ENCODE measurements around the gene FGF9.

The FGF9 gene

DNA sequence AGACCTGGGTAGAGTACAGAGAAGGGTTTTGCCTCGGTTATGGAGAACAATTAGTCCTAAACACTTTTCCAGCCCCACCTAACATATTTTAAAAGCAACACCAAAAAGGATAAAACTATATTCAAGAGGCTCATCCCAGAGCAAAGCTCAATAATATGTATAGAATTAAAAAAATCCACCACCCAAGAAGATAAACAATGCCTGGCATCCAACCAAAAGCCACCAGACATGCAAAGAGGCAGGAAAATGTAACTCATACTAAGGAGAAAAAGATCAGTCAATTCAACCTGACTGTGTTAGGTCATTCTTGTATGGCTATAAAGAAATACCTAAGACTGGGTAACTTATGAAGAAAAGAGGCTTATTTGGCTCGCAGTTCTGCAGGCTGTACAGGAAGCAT lies 39.3 kb downstream of the FGF9 start:
- no peak for DNase-seq (ENCODE audit: low read depth)

DNA sequence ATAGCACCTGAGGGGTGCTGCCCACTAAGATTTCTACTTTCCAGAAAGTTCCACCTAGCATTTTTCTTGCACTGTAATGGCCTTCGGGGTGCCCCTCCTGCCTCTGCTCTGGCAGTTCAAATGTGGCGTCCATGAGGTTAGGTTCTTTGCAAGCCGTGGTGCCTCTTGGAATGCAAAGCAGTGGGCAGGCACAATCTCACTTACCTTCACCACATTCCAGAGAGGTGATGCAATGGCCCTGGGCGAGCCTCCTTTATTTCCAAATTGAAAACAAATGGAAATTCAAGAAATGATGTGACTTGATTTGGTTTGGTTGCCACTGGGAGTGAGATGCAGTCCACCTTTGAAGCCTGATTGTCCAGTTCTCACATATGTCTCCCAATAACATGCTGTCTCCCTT lies 46.9 kb downstream of the FGF9 start:
- no peak for DNase-seq (ENCODE audit: low read depth)

DNA sequence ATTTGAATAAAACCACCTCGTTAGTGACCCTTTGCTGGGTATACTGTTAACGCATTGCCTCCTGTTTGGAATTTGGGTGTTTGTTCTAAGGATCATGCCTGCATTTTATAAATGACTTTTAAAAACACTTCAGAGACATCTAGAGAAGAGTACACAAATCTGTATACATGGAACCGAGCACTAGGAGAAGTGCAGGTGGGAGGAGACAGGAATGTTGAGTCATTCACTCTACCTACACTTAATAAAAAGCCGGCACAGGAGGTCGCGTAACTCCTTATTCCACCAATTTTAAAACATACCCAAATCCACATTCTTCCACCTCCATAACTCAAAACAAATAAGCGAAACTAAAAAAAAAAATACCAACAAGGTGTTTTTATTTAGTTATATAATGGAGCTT lies 48.6 kb downstream of the FGF9 start:
- no peak for DNase-seq (ENCODE audit: low read depth)

DNA sequence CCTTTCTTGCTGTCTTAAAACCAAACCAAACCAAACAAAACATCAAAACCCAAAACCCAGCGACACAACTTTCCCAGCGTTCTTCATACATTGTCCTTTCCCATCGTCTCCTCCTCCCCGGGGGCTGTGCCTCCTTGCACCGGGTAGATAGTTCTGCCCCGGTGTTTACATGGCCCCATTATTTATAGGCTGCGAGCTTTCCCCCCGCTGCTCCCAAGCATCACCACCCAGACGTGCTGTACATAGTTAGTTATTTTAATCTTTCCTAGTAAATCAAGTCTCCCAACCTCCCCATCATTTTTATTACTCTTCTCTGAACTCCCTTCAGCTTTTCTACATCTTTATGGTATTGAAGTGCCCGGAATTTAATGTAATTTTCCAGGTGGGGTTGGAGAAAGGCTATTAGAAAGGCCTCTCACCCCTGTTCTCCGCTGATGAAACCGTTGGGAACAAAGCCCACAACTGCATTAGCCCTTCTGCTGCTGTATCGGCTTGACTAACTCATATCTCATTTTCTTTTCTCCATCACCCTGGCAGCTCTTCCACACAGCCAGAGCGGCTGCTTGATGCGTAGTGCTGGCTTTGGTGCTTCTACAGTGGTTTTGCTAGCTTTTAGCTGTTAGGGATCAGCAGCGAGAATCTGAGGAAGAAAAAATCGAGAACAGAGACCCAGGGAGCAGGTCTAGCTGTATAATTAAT lies 53.1 kb downstream of the FGF9 start:
- DNase-seq (ENCODE audit: low read depth), result no peak

DNA sequence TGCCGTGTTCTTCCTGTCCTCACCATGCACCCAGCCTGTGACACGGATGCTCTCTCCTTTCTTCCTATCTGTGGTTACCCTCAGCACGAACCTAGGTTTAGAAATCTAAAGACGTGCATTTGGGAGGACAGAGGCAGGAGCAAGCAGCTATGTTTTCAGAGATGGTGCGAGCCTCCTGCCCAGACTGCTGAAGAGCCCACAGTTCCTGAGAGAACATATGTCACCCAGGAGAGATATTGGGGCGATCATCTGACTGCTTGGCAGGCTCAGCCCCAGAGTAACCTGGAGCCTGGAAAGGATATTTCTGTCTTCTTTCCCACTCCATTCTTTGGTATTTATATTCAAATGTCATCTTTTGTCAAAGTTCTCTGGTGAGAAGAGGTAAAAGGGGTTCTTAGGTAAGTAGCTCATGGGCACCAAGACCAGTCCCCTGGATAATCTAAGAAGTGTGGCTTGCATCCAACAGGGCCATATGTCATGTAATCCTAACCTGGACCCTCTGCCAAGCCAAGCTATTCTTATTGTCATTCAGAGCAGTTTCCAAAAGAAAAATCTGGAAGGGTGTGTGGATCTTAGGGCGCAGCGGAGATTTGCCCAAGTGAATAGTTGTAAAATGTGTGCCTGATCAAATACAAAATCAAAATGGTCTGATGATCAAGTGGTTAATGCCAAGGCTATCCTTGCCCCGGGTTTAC lies 59.5 kb downstream of the FGF9 start:
- DNase-seq (ENCODE audit: low read depth), result no peak

DNA sequence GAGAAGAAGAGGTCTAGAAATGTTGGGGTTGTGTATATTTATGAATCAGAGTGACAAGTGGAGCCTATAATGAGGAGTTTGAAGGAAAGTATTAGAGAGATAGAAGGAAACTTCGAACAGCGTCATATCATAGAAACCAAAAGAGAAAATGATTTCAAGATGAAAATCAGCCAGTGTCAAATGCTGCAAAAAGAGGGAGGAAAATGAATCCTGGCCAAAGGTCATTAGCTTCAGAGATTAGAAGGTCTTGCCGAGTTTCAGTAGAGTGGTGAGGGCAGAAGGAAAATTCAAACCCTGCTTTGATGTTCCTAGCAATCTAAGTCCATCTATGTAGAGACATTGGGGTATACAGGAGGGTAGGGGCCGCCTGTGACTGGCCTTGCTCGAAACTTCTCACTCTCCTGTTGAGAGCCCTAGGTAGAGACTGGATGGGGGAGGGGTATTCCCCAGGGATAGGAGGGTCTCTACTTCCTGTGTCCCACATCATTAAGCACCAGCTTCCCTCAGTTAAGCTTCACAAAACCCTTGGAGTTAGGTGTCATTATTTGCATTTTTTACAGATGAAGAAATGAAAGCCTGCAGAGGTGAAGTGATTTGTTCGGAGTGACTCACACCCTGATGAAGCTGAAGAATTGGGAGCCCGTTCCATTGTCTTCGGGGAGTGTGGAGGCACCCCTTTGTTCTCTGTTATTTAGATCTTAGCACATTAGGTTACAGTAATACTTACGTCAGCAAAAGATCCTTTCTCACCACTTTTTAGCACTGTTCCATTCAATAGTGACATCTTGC lies 62.8 kb downstream of the FGF9 start:
- no peak for DNase-seq (ENCODE audit: low read depth)

DNA sequence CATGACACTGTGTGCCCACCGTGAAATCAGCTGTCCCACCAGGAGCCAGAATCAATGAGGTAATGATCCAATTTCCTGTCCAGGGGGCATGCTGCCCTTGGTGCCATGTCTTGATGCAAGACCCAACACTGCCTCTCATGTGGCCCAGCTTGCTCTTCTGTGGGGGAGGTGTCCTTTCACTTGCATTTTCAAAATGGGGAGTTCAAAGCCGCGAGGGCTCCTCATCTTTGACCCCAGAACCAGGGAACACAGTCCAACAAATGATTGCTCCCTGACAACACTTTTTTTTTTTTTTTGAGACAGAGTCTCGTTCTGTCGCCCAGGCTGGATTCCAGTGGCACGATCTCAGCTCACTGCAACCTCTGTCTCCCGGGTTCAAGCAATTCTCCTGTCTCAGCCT lies 64.1 kb downstream of the FGF9 start:
- no peak for DNase-seq (ENCODE audit: low read depth)

DNA sequence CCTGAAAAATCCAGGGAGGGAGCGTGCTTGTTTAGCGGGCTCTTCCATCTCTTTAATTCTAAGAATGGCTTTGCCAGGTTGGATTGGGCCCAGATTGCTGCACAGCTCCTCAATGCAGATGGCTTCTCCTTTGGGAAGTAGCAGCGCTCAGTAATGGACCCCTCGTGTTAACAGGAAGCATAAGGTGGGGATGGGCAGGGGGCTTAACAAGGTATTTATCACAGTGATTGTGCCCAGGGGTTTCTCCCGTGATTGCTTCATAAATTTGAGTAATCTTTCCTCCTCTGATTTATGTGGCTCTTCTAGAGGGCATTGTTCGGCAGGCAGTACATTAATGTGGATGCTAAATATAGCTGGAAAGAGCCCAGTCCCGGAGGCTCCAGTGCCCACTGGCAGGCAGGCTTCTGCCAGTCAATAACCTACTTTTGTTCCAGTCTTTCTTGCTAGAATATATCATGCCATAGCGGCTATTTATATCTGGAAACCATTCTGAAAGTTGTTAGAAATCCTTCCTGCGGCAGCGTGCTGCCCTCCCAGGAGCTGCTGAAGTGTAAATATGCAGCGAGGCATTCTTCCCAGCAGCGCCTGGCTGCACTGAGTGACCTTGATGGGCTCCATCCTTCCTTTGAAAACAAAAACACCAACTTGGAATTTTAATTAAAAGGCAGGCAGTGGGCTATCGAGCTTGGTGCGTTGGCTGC lies 65.0 kb downstream of the FGF9 start:
- DNase-seq (ENCODE audit: low read depth), result no peak

DNA sequence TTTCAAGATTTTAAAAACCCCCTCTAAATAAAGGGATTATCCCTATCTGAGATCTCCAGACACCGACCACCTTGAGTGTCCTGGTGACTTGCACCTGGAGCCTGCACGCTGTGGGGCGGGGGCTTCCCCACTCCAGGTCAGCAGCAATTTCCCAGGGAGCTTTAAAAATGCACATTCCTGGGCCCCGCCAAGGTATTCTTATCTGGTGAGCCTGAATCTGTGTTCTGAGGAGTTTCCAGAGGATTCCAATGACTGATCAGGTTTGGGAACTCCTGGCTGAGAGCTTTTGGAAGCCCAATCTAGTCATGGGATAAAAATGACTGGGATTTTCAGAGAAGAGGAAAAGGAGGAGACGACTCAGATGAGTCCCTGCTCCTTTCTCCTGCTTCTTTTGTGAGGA lies 66.1 kb downstream of the FGF9 start:
- no peak for DNase-seq (ENCODE audit: low read depth)

DNA sequence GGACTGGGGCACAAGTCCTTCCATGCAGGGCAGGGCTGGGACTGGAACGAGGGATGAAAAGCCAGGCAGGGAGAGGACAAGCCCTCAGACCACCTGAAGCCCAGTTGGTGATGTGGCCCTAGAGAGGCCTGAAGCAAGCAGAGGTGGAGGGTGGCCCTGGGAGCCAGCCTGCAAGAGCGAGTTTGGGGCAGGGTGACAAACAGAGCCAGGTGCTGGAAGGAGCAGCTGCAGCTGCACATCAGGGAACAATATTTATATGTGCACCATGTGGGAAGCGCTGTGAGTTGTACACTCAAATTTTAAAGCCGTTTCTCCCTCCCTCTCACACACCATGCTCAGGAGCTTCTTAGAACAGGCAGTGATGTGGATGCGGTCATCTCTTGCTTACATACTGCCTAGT lies 67.8 kb downstream of the FGF9 start:
- DNase-seq (ENCODE audit: low read depth), result no peak

DNA sequence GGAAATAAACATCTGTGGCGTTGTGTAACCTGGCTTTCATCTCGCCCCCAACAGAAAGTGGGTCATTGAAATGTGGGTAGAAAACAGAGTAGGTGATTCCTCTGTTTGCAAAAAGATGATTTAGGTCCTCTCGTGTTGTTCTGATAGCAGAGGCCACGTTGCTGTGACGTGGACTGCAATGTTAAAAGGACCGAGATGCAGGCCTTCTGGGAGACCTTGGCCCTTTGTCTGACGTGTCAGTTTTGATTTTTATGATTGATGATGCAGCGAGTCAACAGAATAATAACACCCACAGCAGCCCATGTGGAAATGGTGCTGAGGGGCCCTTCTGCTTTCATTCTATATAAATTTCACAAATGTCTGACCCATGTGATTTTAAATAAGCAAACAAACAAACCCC lies 68.9 kb downstream of the FGF9 start:
- DNase-seq (ENCODE audit: low read depth), result no peak

DNA sequence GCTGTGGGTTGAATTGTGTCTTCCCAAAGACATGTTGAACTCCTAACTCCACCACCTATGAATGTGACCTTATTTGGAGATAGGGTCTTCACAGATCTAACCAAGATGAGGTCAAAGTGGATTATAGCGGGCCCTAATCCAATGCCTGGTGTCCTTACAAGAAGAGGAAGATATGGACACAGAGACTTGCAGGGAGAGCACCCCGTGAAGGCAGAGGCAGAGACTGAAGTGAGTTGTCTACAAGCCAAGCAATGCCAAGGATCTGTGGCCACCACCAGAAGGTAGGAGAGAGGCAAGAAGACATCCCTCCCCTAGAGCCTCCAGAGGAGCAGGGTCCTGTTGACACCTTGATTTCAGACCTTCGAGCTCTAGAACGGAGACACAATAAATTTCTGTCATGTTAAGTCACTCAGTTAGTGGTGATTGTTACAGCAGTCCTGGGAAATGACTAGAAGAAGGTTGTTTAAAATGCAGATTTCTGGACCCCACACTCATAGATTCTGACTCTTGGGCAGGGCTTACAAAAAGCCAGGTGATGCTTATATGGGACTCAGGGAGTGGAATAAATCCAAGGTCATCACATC lies 70.6 kb downstream of the FGF9 start:
- no peak for DNase-seq (ENCODE audit: low read depth)

DNA sequence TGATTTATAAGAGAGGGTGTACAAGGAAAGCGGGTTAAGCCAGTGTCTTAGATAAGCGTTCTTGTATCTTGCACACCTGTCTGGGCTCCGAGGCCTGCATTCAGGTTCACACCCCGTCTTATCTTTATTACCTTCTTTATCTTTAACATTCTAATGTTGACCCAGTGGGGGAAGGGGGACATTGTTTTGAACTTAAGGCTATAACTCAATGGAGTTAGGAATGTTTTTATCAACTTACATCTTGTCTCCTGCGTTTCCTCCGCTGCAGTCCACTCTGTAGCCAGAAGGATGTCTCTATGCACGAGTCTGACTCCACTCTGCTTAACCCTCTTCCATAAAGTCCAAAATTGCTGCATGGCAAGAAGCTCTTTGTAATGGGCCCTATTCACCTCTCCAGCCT lies 71.2 kb downstream of the FGF9 start:
- DNase-seq (ENCODE audit: low read depth), result no peak

DNA sequence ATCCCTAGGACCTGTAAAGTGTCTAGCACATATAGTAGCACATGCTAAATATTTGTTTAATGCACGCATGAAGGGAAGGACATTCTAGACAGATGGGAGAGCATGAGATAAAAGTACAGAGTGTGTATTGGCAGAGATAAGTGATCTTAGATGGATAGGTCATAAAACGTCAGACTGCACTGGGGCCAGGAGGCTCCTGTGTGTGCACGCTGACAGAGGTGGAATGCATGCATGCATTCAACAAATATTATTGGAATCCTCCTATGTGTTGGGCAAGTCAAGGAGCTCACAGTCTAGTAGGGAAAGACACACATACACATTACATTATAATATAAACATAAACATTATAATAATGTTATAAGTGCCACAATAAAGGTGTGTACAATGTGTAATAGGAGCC lies 73.3 kb downstream of the FGF9 start:
- no peak for DNase-seq (ENCODE audit: low read depth)

DNA sequence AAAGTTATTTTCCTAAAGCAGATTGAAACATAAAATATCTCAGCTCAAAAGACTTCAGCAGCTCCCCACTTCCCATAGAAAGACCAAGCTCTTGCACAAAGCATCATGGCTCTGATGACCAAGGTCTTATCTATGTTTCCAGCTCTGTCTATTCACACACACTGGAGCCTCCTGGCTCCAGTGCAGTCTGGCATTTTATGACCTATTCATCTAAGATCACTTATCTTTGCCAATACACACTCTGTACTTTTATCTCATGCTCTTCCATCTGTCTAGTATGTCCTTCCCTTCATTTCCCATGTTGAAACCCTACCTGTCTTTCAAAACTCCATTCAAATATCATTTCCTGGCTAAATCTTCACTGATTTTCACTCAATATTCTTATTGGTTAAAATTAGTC lies 74.4 kb downstream of the FGF9 start:
- DNase-seq (ENCODE audit: low read depth), result no peak

DNA sequence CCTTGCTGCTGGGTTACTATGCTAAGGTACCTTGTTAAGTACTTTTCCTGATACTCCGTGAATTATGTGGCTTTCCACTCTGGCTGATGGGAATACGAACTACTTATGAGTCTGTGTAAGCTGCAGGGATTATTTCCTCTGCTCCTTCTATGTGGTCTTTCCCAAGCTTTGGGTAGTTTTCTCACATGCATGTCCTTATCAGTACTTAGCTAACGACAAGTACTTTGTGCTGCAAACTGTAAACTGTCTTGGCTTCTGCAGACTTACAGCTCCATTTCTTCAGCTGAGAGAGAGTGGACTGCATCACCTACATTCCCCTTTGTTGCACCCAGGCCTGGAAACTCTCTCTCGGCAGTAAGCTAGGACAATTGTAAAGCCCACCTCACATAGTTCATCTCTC lies 76.6 kb downstream of the FGF9 start:
- DNase-seq (ENCODE audit: low read depth), result no peak

DNA sequence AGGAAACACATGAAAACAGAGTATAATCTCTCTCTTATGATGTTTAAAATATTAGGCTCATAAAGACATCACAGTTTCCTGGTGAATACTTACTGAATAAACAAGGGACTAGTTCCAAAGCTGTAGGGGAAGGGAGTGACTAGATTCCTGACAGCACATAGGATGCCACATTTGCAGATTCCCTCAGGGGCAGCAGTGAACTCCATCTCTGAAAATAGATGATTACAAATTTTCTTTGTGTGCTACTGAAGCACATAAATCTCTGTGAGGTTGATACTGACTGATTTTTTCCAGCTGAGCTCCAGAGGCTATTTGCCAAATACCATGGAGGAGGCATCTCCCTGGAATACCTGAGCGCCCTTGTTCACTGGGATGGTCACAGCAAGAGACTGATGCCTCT lies 77.3 kb downstream of the FGF9 start:
- DNase-seq (ENCODE audit: low read depth), result no peak

DNA sequence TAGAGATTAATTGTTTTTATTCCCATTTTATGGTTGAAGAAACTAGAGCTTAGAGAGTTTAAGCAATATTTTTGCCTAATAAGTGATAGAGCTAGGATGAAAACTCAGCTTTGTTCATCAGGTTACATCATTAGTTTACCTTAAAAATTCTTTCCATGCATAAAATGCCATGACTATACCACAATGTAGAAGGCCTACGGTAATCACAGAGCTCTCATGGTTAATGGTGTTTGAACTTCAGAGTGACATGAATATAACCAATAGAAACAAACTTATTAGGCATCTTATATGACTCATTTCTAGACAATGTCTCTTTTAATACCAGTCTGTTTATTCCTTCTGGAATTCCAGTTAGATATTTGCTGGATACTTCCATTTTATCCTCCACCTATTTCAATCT lies 78.5 kb downstream of the FGF9 start:
- no peak for DNase-seq (ENCODE audit: low read depth)

DNA sequence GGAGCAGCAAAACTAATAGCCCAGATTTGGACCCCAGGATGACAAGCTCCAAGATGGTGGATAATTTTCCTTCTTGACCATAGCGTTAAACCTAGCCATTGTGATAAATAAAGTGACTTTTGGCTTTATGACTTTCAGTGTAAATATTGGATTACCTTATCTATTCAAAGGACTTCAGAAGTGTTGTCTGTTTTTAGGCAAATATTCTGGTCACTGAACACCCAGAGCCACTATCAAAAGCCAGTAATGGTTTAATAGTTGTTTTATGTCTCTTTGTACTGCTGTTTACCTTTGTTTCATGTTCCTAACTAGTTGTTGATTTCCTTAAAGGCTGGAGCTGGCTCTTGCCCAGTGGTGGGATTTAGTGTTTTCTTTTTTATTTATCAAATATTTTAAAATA lies 81.6 kb downstream of the FGF9 start:
- no peak for DNase-seq (ENCODE audit: low read depth)

DNA sequence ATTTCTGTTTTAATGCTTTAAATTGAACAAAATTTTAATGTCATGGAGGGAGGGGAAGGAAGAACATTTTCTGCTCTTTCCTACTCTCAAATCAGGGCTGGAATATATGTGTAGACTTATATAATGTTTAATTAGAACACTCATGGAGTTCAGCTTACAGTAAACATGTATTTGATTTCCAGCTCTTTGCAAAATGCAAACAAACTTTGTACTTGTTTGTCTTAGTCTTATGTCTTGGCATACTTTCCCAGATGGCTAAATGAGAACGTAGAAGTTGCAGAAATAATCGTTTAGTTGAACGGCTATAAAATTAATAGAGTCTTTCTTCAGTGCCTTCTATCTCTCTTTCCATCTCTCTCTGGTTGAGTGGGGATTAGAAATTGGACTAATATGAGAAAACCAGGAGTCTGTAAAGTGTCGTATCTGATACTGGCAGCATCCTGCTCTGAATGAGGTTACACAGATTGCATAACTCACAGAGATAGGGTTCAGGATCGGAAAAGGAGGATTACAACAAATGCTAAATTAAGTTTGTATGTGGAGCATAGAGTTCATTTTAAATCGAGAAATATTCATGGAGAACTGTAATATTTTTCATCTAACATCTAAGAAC lies 82.3 kb downstream of the FGF9 start:
- DNase-seq (ENCODE audit: low read depth), result no peak
